Activated T-cell treated with anti-CD3 and anti-CD28 coated beads, Interleukin-2, amount 50 U/mL, for 1 hour (primary cell): Measurements from ENCODE around the gene LSS.
A peak's percentile ranks its signal among the peaks of the same experiment; 100 is the strongest.
"Not testable (repeated sequence)": the region's sequence is repeated elsewhere in the genome, so short reads cannot be mapped to it uniquely, and the experiment has no call there.

ENCODE experiments used
- DNase-seq: peaks from one replicate; pipeline ENCODE4 v3.0.0-alpha.2; 2020

Gene LSS

DNA sequence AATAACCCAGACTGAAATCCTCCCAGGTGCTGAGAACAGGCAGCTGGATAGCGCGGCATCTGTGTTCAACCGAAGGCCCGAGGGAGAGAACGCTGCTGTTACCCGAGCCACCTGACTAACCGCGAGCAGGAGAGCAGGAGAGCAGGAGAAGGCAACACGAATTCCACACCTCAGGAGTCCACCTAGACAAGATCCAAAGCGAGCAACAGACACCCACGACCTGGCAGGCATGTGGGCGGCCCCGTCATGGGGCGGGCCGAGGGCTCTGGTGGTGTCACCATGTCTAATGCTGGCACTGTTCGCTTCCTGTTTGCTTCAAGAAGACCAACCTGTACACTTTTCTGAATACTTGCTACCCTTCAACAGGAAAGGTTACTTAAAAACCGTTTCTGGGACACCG, 23.4 kb downstream of the LSS start:
- DNase-seq = no peak

DNA sequence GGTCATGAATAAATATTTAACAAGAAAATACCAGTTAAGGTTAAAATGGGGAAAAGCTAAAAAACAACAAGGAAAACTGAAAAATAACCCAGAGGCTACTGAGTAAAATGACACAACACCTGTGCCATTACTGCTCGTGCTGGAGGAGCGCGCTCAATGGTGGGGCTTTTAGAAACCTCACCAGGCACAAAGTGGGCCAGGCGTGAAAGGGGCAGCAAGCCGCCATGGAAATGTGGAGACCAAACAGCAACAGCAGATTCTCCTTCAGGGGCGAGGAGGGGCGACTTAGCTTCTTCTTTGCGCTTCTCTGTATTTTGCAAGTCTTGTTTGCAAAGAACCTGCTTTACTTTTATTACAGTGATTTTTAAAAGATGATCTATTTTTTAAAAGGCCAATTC, 25.4 kb downstream of the LSS start:
- DNase-seq = no peak

DNA sequence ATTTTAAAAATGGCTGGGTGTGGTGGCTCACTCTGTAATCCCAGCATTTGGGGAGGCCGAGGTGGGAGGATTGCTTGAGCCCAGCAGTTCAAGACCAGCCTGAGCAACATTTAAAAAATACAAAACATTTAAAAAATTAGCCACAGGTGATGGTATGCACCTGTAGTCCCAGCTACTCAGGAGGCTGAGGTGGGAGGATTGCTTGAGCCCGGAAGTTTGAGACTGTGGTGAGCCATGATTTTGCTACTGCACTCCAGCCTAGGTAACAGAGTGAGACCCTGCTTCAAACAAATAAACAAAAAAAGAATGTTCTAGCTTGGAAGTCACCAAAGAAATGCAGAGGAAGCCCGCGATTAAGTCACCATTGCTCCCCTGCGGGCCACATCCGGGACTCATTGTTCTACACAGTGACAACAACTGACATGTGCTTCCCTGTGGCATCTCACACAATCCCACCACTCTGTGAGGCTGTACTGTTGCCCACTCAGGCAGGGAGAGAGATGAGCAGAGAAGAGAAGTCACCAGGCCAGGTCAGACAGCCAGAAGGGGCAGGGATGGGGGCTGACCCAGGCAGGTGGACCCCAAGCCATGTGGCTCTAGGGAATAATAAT, 25.9 kb downstream of the LSS start:
- no peak for DNase-seq

DNA sequence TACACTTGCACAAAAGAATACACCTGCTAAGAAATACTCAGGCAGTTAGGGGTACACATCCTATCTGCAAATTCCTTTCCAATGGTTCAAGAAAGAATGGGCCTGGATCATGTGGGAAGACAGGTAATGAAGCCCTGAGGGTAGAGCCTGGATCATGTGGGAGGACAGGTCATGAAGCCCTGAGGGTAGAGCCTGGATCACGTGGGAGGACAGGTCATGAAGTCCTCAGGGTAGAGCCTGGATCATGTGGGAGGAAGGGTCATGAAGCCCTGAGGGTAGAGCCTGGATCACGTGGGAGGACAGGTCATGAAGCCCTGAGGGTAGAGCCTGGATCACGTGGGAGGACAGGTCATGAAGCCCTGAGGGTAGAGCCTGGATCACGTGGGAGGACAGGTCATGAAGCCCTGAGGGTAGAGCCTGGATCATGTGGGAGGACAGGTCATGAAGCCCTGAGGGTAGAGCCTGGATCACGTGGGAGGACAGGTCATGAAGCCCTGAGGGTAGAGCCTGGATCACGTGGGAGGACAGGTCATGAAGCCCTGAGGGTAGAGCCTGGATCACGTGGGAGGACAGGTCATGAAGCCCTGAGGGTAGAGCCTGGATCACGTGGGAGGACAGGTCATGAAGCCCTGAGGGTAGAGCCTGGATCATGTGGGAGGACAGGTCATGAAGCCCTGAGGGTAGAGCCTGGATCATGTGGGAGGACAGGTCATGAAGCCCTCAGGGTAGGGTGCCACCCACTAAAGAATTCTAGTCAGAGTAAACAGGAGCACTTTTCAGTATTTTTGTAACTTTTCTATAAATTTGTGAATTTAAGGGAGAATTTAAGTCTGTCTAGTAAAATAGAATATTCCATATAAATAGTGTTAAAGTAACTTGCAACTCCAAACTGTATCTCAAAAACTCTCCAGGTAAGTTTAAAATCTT, 27.4 kb downstream of the LSS start:
- not testable (repeated sequence) for DNase-seq

DNA sequence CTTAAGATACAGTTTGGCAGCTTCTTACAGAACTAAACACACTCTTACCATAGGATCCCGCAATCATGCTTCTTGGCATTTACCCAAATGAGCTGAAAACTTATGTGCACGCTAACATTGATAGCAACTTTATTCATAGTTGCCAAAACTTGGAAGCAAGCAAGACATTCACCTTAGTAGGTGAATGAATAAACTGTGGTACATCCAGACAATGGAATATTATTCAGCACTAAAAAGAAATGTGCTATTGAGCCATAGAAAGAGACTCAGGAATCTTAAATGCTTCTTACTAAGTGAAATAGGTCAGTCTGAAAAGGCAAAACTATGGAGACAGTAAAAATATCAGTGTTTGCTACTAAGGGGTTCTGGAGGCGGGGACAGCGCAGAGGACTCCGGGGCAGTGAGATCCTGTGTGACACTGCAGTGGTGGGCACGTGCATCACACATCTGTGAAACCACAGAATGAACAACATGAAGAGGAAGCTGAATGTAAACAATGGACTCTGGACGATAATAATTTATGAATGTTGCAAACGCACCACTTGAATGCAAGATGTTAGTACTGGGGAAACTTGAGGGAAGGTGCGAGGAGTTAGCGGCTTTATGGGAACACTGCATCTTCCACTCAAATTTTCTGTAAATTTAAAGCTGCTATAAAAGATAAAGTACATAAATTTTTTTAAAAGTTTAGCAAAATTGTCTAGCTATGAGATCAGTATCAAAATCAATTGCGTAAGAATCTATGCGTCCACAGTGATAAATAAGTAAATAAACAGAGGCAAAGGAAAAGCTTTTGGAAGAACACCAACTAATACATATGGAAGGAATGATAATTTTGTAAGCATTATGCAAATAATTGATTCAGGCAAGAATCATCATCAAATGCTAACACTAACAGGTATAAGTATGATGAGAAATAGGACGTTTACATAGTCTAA, 28.9 kb downstream of the LSS start:
- DNase-seq = no peak

DNA sequence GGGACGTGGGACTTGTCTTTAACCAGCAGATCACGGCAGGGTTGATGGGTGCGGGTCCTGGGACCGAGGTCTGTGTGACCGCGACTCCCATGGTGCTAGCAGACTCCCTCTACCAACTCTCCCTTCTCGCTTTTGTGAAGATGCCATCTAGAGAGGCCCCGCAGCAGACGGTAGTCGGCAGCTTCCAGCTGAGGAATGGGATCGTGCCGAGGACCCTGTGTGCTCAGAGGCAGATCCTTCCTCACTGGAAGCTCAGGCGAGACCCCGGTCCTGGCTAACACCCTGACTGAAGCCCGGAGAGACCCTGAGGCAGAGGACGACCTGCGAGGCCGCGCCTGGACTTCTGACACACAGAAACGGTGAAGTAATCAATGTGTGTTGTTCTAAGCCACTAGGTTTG, 31.8 kb downstream of the LSS start:
- peak; percentile 1 for DNase-seq

DNA sequence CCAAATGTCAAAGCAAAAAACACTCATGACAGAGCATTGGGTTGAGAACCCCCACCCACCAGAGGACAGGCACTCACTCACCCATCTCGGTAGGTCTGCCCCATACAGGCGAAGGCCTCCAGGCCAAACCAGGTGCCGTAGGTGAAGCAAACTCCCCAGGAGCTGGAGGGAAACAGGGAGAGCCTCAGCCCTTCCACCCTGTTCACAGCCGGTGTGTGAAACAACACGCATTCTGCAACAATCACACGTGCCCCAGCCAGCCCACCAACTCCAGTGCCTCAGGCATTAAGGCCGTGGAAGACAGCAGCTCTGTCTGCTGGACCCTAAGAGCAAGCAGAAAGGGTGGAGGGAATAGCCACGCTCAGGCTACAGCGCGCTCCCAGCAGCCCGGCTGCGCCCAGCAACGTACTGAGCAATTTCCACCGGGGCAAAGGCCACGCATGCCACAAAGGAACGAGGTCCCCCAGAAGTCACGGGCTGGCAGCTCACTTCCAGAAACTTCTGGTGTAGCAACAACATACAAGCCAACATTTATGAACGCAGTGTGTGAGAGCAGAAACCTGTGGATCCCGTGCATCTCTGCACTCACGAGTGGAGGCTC, 32.9 kb downstream of the LSS start:
- peak; percentile 4 for DNase-seq

DNA sequence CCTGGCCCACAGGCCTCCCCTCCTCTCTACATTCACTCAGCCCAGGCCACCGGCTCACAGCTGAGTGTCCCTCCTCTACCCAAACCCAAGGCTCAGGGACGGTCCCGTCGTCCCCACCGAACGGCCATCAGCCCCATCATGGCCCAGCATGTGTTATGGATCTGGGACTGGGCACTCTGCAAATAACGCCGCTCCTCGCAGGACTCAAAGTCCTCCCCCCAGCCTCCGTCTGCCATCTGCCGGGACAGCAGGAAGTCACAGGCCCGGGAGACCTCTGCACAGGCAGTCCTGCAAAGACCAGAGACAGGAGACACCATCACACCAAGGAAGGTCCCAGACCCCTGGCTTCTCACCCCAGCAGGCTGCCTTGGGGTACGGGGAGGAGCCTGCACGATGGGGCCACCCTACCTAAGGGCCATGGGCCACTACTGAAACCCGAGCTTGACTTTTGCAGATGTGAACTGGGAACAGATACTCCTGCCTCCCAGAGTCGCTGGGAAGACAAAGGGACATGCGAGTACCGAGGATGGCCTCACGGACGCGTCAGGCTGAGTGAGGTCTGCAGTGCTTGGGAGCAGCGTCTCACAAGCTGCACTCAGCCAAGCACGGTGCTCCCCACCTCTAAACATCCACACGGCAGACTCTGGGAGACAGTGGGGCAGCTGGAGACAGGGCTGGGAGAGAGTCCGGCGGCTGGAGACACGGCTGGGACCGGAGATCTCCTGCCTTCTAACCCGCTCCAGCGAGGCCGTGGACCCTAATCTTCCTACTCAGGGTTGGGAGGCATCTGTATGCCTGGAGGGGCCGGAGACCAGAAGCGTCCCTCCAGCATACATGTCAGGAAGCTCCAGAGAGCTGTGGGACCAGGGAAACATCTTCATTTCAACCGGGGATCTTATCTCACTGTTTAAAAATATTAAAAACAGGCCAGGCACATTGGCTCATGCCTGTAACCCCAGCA, 33.9 kb downstream of the LSS start:
- no peak for DNase-seq

DNA sequence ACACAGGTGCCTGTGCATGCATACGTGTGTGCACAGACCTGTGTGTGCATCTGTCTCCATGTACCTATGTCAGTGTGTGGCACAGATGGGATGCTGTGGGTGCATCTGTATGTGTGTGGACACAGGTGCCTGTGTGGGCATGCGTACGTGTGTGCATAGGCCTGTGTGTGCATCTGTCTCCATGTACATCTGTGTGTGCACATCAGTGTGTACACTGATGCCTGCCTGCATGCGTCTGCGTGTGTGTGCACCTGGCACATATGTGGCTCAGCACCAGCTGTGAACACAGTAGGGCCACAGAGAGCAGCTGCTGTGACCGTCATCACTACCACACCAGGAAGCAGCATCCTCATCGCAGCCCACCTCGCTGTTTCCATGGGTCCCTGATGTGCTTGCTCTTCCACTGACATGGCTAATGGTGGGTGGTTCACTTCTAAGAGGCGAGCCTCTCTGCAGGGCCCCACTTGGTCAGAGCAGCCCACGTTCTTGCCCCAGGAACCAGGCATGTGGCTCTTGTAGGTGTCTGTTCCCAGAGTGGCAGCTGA, 34.7 kb downstream of the LSS start:
- no peak for DNase-seq

DNA sequence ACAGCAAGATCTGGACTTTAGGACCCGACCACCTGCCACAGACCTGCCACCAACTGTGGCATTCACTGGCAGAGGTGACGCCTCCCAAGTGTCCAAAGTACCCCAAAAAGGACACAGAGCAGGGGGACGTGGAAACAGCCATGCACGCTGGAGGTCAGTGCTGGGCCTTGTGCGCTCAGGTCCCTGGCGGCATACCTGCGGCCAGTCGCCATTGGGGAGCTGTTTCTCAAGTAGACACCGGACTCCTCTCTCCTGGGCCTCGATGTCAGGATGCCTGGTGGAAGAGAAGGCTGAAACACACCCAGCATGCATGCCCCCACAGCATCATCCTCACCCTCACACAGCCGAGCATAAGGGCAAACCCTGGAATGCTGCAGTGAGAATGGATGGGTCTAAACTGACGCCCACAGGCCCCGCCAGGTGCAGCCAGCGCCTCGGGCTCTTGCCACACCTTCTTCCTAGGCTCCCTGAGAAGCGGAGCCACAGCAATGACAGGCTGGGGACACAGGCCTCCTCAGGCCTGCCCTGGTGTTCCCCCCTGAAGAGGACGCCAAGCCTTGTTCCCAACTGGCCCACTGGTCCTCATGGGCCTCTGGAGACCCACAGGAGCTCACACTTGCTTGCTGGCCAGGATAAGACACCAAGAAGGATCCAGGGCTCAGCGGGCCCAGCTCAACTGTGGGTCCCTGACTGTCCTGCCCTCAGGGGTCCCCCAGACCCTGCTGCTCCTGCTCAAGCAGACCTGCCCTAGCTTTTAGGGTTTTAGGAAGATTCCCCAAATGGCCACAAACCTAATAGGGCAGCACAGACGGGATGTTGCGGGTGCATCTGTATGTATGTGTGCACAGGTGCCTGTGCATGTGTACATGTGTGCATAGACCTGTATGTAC, 36.6 kb downstream of the LSS start:
- no peak for DNase-seq

DNA sequence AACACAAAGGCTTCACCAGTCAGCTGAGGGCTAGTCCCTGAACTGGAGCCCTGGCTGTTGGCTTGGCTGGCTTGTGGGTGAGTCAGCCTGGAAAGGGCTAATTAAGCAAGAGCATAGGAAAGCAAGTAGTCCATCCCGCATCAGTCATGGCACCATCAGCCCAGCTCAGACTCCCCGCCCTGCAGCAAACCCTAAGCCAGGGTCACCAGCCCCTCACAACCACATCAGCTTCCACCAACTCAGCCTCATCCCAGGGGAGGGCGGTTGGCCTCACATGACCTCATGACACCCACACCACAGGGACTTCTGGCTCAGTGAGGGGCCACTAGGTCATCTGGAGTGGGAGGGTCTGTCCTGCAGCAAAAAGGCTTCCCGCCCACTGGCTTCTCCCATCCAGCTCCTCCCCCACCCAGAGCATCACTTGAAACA, 37.3 kb downstream of the LSS start:
- no peak for DNase-seq

DNA sequence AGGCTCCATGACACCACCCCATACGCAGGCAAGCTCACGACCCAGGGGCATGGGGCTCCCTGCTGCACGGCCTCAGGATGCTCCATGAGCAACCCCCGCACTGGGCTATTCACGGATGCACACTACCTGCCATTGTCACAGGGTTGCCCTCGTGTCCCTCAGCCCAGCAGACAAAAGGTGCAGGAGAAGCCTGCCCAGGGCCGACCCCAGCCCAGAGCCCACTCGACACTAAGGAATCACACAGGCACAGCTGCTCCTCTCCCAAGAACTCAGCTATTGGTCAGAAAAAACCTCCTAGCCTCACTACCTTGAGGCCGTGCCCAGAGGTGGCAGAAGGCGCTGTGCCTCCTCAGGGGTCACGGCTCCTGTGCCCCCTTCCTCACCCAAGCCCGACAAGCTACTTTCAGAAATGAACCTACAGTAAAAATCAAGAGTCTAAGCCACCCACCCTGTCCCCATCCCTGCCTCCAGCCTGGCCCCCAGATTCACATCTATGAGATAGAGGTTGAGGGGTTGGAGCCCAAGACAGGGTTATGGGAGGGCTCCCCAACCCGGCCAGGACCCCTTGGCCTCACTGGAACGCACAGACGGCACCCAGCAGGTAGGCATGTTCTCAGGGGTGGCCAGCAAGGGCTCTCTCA, 38.0 kb downstream of the LSS start:
- no peak for DNase-seq

DNA sequence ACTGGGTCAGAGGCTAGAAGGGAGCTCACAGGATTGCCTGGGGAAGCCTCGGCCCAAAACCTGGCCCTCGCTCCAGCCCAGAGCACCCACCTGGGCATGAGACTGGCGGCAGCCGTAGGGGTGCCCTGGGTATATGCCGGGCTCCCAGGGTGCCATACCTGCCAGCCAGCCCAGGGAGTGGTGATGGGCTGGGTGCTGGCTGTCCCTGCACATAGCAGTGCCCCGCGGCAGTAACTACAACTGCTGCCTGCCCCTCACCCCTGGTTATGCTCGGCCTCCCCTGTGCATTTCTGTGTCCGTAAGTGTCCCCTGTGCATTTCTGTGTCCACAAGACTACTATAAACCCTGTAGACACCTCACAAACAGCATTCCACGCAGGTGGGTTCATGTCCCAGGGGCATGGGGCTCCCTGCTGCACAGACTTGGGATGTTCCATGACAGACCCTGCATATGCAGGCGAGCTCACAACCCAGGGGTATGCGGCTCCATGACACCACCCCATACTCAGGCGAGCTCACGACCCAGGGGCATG, 38.5 kb downstream of the LSS start:
- DNase-seq = no peak

DNA sequence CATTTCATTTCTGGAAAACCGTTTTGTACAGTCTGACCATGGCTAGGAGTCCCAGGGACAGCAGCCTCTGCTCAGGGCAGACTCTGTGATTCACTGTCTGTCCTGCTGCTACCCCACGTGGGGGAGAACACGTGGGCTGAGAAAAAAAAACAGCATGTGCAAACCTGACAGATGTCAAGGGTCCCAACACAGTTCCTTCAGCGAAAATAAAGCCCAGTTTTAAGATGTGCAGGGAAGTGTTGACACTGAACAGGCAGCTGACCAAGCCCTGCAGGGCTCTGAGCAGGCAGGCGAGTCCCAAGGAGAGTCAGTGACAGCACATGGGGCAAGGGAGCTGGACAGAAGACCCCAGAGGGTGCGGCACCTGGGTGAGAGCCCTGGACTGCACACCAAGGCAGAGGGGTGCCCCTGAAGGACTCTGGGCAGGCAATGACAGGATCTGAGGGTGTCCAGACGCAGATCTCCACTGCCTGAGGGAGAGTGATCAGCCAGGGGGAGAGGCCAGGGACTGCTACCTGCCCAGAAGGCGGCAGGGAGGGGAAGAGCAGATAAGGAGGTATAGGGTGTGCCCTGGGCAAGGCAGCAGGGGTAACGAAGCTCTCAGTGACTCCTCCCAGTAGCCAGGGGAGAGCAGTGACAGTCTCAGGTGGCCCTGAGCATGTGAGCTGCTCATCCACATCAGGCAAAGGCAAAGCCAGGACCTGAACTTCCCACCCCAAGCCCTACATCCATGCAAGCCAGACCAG, 39.2 kb downstream of the LSS start:
- DNase-seq = no peak

DNA sequence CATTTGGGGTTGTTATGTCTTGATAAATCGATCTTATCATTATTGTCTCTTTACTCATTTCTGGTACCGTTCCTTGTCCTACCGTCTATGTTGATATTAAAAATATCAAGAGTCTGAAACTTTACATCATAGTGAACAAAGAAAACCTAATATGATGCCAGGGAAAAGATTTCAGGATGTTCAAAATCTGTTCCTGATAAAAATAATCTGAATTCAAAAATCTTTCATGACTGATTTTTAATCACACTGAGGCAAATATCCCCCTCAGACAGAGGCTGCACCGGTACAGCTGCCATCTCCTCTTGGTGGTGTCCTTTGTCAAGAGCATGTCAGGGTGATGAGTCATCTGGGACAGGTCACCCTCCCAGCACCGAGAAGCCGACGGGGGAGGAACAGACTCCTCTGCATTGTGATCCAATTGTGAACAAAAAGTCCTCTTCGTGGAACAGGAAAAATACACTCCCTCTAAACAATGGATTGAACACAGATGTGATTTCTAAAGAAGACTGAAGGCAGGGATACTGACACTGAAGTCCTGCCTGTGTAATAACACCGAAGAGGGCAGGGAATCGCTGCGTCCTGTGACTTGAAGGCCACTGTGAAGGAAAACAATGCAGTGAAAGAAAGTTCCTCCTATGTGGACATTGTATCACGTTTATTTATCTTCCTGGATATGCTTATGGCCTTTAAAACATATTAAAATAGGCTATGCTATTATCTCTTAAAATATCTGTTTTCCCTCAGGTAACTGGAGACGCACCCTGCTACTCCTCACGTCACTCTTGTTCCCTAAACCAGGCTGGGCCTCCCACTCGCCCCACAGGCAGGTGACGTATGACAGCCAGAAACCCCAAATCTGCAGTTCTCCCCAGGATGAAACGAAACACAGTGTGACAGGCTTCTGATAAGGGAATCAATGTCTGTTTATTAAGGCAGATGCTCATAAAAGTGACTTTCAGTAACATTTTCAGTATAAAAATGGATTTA, 40.1 kb downstream of the LSS start:
- no peak for DNase-seq

DNA sequence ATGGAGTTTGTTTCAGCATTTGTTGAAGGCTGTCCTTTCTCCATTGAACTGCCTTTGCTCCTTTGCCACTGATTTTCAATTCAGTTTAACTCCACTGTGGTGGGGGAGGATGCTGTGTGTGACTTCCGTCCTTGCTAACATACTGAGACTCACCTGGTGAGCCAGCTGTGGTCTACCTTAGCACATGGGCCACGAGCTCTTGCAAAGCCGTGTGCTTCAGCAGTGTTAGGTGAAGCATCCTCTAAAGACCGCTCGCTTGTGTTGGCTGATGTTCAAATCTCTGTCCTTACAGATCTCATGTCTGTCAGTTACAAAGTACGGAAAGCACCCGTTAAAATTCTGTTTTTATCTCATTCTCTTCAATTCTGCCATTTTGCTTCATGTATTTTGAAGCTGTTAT, 40.8 kb downstream of the LSS start:
- no peak for DNase-seq

DNA sequence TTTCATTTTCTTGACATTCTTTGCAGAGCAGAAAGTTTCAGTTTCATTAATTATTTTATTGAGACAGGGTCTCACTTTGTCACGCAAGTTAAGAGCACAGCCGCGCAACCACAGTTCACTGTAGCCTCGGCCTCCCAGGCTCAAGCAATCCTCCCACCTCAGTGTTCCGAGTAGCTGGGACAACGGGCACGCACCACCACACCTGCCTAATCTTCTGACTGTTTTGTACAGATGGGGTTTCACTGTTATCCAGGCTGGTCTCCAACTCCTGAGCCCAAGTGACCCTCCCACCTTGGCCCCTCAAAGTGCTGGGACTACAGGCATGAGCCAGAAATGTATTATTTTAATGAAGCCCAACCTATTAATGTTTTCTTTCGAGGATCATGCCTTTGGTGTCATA, 41.3 kb downstream of the LSS start:
- no peak for DNase-seq

DNA sequence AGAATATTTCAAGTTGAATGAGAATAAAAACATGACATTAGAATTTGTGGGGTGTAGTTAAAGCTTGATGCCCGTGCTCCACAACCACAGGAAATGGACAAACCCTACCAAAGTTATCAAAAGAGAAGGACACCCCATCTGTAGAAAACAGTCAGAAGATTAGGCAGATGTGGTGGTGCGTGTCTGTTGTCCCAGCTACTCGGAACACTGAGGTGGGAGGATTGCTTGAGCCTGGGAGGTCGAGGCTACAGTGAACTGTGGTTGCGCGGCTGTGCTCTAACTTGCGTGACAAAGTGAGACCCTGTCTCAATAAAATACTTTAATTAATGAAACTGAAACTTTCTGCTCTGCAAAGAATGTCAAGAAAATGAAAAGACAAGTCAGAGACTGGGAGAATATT, 42.9 kb downstream of the LSS start:
- DNase-seq = no peak
